GM19467 (cell line): ENCODE results near the gene SMG5.

ENCODE experiments used
- ATAC-seq: cut with Tn5 transposase; IDR thresholded peaks from one replicate; pipeline ENCODE4 v1.9.1; 2021; ENCODE audit warnings: mild to moderate bottlenecking, moderate library complexity; ENCODE audit not compliant: unreplicated experiment

Gene SMG5

DNA sequence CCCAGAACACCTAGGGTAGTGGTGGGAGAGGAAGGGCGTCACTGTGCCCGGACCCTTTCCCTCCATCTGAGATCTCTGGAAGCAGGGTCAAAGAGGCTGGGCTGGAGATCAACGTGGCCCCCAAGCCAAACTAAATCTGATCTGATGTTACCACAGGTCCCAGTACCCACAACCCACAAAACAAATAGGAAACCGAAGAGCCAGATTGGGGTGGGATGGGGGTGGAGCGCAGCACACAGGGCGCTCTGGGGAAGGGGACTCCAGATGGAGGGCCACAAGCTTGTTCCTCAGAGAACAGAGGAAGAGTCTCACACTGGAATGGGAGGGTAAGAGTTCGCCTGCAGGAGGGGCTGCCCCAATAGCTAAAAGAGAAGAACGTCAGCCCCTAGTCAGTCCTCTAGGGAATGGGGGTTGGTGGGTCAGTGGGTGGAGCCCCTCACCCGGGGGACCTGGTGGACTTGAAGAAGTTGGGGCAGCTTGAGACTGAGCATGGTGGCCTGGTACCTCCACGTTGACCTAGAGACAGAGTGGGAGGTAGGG is 36.3 kb downstream of the SMG5 start:
- ATAC-seq, result no peak

DNA sequence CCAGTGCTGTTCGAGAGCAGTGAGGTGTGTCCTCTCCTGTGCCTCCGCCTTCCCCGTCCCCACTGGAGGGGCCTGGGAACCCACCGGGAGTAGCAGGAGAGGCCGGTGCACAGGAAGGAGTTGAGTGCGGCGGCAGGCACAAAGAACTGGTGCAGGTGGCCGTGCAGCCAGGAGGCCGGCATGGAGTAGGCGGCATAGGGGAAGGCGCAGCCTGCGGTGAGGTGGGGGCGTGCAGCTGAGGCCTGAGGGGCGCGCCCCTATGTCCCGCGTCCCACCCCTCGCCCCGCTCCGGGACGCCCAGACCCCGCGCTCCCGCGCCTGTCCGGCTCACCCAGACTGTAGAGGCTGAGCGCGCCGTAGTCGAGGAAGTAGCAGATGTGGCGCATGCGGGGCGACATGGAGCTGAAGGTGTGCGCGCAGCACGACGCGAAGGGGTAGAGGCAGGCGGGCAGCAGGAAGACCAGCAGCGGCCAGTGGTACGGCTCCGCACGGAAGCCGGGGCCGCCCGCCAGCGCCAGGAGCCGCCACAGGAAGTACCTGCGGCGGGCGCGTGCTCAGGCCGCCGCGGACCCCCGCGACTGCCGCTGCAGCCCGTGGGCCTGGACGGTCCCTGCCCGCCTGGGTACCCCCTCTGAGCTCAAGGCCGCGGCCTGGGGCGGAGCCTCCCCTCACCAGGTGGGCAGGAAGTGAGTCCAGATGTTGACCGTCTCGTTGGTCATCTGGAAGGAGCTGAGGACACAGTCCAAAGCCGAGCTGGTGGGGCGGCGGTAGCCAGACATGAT is 37.0 kb downstream of the SMG5 start:
- ATAC-seq, result no peak

DNA sequence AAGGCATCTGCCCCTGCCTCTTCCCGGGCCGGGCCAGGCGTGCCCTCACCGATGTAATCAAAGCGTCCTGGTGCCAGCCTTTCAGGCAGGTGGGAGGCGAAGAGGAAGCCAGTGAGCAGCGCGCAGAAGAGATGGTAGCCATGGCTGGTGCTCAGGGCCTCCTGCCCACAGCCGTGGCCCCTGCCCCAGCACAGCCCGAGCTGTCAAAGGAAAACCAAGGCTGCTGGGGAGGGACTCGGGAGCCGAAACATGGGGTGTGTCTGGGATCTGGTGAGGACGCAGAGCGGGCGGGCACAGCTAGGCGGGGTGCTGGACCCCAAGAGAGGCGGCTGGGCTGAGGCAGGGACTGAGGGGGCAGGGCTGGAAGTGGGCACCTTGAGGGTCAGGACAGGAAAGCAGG is 37.9 kb downstream of the SMG5 start:
- ATAC-seq, result no peak

DNA sequence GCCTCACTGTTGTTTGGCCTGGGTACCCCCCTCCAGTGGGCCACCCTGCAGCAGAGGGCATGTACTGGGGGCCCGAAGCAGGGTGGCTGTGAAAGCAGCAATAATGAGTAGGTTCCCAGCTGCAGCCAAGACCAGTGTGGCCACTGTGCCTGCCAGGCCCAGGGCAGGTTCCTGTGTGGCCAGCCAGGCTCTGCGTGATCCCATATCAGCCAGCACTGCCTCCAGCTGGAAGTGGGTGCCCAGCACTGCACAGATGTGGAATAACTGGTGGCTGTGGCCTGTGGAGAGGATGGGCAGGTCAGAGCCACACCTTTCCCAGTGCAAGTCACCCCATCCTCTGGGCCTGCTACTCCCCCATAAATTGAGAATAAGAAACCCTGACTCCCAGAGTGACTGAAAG is 38.5 kb downstream of the SMG5 start:
- no peak for ATAC-seq

DNA sequence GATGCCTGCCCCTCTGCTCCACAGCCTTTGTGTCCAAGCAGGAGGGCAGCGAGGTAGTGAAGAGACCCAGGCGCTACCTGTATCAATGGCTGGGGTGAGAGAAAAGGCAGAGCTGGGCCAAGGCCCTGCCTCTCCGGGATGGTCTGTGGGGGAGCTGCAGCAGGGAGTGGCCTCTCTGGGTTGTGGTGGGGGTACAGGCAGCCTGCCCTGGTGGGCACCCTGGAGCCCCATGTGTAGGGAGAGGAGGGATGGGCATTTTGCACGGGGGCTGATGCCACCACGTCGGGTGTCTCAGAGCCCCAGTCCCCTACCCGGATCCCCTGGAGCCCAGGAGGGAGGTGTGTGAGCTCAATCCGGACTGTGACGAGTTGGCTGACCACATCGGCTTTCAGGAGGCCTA is 39.9 kb downstream of the SMG5 start:
- ATAC-seq, result no peak

DNA sequence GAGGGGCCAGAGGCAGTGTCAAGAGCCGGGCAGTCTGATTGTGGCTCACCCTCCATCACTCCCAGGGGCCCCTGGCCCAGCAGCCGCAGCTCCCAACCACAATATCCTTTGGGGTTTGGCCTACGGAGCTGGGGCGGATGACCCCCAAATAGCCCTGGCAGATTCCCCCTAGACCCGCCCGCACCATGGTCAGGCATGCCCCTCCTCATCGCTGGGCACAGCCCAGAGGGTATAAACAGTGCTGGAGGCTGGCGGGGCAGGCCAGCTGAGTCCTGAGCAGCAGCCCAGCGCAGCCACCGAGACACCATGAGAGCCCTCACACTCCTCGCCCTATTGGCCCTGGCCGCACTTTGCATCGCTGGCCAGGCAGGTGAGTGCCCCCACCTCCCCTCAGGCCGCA is 40.7 kb downstream of the SMG5 start, which contains the start of gene BGLAP:
Gene BGLAP, plus strand, starts transcription at position 259 of the 400 bp plus-strand sequence. Its CDS starts 48 bp downstream, at position 307.
- no peak for ATAC-seq

DNA sequence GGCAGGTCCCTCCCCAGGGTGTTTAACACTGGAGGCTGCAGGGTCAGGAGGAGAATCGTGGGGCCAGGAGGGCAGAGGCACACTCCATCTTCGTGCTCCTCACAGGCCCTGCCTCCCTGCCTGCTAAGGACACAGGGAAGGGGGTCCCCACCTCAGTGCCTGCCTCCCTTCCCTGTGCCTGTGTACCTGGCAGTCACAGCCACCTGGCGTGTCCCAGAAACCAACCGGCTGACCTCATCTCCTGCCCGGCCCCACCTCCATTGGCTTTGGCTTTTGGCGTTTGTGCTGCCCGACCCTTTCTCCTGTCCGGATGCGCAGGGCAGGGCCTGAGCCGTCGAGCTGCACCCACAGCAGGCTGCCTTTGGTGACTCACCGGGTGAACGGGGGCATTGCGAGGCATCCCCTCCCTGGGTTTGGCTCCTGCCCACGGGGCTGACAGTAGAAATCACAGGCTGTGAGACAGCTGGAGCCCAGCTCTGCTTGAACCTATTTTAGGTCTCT is 41.3 kb downstream of the SMG5 start:
- ATAC-seq, result no peak

DNA sequence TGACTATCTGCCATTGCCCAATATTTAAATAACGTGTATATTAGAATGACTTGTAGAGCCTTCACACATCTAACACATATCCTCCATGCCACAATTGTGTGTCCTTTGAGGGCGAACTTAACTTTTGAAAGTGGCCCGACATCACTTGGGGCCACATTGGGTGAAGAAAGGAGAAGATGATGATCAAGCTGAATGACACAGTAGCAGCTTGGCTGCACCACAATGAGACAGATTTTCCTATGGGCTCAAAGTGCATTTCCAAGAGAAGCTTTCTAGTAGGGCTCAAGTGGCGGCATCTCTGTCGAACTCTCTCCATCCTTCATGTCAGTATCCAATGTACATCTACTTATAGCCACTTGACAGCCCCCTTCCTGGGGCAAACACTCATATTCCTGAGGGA is 44.4 kb downstream of the SMG5 start:
- no peak for ATAC-seq

DNA sequence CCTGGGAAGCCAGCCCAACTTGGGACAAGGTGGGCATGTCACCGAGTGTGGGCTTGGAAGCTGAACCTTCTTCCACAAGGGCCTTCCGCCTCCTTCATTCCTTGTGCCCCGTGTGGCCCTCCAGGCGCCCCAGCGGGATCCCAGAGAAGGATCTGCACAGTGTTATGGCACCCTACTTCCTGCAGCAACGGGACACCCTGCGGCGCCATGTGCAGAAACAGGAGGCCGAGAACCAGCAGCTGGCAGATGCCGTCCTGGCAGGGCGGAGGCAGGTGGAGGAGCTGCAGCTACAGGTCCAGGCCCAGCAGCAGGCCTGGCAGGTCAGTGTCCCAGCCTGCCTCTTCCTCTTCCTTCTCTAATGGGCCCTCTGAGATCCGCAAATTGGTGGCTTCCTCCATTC is 46.5 kb downstream of the SMG5 start:
- no peak for ATAC-seq

DNA sequence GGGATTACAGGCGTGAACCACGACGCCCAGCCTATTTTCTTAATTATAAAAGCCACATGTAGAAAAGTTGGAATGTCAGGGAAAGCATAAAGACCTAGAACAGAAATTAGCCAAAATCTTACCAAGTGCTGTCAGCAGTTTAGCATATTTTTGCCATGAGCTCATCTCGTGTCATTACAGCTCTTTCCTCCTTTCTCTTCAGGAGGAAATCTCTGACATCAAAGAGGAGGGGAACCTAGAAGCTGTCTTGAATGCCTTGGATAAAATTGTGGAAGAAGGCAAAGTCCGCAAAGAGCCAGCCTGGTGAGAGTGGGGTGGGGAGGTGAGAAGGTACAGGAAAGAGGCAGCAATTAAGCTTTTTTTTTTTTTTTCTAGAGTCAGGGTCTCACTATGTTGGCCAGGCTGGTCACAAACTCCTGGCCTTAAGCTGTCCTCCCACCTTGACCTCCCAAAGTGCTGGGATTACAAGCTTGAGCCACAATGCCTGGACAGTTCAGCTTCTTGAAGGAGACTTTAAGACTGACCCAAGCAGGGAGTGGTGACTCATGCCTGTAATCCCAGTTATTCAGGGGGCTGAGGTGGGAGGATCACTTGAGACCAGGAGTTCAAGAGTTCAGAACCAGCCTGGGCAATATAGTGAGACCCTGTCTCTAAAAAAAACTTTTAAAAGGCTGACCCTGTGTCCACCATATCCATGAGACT is 49.0 kb downstream of the SMG5 start:
- no peak for ATAC-seq

DNA sequence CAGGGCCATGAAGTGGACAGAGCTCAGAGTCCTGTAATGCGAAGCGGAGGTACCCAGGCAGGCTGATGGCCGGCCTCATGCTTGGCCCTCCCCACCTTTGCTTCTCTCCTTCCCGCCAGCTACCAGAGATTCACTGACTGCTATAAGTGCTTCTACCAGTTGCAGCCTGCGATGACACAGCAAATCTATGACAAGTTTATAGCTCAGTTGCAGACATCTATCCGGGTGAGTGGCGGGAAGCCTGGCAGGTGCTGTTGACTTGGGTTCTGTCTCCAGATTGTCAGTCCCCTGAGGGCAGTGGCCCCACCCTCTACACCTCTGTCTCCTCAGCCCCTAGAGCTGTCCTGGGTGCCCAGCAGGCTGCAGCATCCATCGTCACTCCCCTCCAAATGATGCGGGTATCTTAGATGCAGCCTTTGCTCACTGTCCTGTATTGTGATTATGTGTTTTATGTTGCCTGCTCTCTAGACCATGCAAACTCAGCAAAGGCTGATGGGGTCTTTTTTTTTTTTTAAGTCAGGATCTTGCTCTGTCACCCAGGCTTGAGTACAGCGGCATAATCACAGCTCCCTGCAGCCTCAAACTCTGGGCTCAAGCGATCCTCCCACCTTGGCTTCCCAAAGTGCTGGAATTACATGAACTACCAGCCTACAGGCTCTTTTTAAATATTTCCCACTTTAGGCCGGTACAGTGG is 50.3 kb downstream of the SMG5 start:
- ATAC-seq, result no peak

DNA sequence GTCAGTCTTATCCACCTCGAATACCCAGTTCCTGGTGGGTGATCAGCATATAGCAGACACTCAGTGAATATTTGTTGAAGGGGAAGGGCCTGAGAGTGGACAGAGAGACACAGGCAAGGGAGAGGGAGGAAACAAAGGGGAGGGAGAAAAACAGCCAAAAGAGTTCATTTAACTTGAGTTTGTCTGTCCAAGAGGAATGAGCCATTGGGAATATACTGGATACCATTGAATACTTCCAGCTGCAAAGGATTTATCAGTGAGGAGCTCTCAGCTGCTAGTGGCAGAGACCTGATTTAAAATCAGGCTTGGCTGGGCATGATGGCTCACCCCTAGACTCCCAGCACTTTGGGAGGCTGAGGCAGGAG is 52.2 kb downstream of the SMG5 start:
- no peak for ATAC-seq

DNA sequence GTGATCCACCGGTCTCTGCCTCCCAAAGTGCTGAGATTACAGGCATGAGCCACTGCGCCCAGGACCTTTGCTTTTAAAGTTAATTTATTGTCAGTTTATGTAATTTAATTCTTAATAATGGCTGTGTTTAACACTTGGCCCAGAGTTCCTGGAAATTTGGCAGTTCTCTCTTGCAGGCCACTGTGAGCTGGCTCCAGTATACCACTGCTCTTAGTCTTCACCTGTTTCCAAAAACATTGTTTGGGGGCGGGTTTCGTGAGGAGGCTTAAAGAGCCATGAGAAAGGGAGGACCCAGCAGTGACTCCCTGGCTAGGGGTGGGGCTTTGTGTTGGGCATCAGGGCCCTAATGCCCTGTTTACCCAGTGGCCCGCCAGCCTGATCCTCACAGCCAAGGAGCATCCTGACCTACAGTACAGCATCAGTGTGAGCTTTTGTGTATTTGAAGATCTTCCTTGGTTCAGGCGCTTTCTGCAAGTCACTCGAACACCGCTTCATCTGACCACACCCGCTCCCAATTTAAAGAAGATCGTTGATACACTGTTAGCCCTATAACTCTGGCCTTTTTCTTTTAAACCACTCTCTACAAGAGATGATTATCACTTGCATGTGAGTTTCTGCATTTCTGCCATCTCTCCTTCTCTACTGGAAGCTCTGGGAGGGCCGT is 52.7 kb downstream of the SMG5 start:
- no peak for ATAC-seq

DNA sequence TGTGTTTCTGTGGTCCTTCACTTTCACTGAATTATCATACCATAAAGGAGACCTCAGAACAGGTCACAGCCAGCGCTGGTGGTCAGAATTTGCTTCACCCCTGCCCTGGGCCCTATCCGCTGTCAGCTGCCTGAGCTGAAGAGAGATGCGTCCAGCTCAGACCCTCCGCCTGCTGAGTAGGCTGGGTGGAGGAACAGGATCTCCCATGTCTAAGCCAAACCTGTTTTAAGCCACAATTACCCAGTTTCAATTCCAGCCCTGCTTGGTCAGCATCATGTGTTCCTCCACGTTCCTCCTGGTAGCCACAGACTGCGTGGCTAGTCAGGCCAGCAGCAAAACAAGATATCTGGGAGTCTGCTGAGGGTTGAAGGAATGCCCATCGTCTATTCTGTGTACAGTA is 54.1 kb downstream of the SMG5 start:
- no peak for ATAC-seq

DNA sequence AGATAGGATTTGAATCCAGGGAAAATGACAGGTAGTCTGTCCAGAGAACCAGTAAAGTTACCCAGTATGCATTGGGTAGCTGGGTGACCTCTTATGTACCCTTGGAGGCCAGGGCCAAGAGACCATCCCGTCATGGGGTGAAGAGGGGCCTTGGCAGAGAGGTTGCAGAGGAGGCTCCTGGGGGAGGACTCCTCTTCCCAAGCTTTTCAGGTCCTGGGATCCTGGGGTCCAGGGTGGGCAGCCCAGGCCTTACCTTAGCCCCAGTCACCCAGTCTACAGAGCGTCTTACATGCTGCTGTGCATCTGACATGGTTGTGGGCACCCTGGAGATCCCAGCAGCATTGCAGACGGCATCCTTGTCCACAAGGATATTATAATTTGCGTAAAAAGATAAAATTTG is 55.8 kb downstream of the SMG5 start:
- no peak for ATAC-seq

DNA sequence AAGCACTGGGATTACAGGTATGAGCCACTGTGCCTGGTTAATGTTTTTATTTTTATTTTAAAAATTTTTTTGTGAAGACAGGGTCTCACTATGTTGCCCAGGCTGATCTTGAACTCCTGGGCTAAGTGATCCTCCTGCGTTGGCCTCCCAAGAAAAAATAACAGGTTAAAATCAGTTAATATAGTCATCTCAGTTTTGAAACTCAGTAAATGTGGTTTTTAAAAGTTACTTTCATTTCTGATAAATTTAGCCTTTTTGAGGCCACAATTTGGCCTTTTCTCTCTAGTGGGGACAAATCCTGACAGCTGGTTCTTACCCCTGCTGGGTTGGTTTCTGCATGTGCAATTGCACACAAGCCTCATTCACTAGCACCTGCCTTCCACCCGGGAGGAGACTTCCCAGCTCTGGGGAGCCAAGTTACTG is 56.5 kb downstream of the SMG5 start:
- peak; percentile 55 for ATAC-seq

DNA sequence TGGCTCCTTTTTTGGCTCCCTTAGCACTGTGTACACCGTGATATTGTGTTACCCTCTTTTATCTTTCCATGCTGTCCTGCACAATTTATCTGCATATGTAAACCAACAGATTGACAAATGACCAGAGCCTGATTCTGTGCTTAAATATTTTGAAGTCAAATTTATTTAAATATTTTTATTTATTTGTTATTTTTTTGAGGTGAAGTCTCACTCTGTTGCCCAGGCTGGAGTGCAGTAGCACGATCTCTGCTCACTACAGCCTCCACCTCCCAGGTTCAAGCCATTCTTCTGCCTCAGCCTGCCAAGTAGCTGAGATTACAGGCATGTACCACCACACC is 57.0 kb downstream of the SMG5 start:
- ATAC-seq, result no peak

DNA sequence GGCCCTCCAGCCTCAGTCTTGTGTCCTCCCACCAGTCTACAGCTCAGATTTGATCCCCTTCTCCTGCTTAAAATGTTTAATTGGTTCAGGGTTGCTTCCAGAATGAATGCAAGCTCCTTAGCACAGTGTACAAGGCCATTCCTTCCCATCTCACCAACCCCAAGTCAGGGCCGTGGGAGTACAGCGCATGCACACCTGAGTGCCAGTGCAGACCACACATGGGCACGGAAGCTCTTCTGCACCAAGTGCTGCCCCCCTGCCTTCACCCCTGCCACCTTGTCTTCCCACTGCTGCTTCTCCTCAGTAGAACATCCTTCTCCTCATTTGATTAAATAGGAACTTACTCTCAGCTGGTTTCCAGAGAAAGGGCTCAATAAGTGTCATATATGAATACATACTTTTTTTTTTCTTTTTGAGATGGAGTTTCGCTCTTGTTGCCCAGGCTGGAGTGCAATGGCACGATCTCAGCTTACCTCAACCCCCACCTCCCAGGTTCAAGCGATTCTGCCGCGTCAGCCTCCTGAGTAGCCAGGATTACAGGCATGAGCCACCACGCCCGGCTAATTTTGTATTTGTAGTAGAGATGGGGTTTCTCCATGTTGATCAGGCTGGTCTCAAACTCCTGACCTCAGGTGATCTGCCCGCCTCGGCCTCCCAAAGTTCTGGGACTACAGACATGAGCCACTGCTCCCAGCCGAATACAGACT is 60.5 kb downstream of the SMG5 start:
- ATAC-seq, result no peak

DNA sequence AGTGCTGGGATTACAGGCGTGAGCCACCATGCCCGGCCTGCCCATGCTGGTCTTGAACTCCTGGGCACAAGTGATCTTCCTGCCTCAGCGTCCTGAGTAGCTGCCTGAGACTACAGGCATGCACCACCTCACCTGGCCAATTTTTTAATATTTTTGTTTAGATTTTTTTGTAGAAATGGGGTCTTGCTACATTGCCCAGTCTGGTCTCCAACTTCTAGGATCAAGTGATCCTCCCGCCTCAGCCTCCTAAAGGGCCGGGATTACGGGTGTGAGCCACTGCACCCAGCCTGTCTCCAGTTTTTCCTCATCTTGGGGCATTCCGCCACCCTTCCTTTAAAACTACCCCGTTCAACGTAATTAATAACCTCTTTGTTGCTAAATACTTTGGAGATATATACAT is 62.4 kb downstream of the SMG5 start:
- no peak for ATAC-seq

DNA sequence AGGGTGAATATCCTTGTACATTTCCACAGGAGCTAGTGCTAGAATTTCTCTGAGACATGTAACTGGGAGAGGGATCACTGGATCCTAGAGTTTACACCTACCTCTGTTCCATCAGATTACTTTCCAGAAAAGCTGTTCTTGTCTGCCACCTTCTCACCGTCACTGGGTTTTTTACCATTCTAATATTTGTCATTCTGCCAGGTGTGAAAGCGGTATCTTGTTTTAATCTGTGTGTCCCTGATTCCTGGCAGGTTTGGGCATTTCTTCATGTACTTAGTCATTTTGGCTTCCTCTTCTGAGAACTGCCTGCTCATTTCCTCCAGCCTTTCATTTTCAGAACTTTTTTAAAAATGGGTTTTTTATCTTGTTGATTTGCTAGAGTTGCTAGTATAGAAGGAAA is 64.8 kb downstream of the SMG5 start:
- no peak for ATAC-seq
